HL-60 (cell line): ENCODE measurements around the gene SUCNR1.
"Not testable (repeated sequence)": the region's sequence is repeated elsewhere in the genome, so short reads cannot be mapped to it uniquely, and the experiment has no call there.

Experiments used
- POLR2AphosphoS5 ChIP-seq: IDR thresholded peaks from 2 replicates; pipeline ENCODE4 v1.6.1; 2012; ENCODE audit warnings: low read depth
- TF ChIP-seq, protein P1 (sequence below): IDR thresholded peaks from one replicate; pipeline ENCODE4 v1.5.1; 2011; ENCODE audit warnings: low read length, control low read depth, inconsistent platforms; ENCODE audit not compliant: insufficient read depth
- TF ChIP-seq, protein P2 (sequence below): IDR thresholded peaks from 2 replicates; pipeline ENCODE4 v1.6.1; 2012; ENCODE audit warnings: low read depth; ENCODE audit not compliant: insufficient replicate concordance

DNA sequence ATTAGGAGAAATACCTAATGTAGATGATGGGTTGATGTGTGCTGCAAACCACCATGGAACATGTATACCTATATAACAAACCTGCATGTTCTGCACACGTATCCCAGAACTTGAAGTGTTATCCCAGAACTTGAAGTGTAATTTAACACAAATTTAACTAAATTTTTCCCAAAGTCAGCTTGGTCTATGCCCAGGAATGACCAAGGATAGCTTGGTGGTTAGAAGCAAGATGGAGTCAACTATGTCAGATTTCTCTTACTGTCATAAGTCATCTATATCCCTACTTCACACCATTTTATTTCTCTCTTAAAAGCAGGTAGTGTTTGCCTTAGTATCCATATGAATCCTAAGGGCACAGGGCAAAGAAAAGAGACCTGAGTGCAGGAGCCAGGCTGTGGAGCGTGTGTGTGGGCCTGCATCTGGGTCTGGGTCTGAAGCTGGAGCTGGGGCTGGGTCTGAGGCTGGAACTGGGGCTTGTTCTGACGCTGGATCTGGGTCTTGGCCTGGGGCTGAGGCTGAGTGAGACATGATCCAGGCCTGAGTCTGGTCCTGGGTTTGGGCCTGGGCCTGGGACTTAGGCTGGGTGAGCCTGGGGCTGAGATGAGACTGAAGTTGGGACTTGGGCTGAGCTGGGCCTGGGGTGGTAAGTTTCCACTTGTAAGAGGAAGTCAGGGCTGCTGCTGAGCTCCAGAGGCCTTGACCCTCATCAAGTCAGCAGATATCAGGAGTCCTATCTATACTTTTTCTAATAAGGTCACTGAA lies 14.2 kb downstream of the SUCNR1 start:
- TF ChIP-seq, protein P1, sequence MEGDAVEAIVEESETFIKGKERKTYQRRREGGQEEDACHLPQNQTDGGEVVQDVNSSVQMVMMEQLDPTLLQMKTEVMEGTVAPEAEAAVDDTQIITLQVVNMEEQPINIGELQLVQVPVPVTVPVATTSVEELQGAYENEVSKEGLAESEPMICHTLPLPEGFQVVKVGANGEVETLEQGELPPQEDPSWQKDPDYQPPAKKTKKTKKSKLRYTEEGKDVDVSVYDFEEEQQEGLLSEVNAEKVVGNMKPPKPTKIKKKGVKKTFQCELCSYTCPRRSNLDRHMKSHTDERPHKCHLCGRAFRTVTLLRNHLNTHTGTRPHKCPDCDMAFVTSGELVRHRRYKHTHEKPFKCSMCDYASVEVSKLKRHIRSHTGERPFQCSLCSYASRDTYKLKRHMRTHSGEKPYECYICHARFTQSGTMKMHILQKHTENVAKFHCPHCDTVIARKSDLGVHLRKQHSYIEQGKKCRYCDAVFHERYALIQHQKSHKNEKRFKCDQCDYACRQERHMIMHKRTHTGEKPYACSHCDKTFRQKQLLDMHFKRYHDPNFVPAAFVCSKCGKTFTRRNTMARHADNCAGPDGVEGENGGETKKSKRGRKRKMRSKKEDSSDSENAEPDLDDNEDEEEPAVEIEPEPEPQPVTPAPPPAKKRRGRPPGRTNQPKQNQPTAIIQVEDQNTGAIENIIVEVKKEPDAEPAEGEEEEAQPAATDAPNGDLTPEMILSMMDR = not testable (repeated sequence)
- TF ChIP-seq, protein P2, sequence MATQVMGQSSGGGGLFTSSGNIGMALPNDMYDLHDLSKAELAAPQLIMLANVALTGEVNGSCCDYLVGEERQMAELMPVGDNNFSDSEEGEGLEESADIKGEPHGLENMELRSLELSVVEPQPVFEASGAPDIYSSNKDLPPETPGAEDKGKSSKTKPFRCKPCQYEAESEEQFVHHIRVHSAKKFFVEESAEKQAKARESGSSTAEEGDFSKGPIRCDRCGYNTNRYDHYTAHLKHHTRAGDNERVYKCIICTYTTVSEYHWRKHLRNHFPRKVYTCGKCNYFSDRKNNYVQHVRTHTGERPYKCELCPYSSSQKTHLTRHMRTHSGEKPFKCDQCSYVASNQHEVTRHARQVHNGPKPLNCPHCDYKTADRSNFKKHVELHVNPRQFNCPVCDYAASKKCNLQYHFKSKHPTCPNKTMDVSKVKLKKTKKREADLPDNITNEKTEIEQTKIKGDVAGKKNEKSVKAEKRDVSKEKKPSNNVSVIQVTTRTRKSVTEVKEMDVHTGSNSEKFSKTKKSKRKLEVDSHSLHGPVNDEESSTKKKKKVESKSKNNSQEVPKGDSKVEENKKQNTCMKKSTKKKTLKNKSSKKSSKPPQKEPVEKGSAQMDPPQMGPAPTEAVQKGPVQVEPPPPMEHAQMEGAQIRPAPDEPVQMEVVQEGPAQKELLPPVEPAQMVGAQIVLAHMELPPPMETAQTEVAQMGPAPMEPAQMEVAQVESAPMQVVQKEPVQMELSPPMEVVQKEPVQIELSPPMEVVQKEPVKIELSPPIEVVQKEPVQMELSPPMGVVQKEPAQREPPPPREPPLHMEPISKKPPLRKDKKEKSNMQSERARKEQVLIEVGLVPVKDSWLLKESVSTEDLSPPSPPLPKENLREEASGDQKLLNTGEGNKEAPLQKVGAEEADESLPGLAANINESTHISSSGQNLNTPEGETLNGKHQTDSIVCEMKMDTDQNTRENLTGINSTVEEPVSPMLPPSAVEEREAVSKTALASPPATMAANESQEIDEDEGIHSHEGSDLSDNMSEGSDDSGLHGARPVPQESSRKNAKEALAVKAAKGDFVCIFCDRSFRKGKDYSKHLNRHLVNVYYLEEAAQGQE = not testable (repeated sequence)
- not testable (repeated sequence) for TF ChIP-seq POLR2AphosphoS5
